ENCODE data around the gene DUSP9. TPM values are rescaled to one million over a fixed set of nuclear protein-coding genes. Genes with fewer than 3 reads are reported as not detected.

Gene DUSP9
- total and polyA plus RNA-seq, 10 of the 15 experiments (the other 5 are each of a cell fraction or from before 2014, with no cell fraction given): 0.10 TPM; not detected in 9

DNA sequence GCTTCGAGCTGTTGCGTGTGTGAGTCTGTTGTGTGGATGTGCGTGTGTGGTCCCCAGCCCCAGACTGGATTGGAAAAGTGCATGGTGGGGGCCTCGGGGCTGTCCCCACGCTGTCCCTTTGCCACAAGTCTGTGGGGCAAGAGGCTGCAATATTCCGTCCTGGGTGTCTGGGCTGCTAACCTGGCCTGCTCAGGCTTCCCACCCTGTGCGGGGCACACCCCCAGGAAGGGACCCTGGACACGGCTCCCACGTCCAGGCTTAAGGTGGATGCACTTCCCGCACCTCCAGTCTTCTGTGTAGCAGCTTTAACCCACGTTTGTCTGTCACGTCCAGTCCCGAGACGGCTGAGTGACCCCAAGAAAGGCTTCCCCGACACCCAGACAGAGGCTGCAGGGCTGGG lies 49.1 kb downstream of the DUSP9 start:
- Histone ChIP-seq H4K20me1 (ENCODE audit: control insufficient read depth, insufficient read depth) (no peaks in the 10 kb centered on the region), H3K4me3 (no peak overlapping the region), H3K4me2 (ENCODE audit: control insufficient read depth, insufficient read depth) (no peak overlapping the region), H3K4me1 (ENCODE audit: control insufficient read depth, insufficient read depth, low read length) (no peaks in the 10 kb centered on the region), H3K27ac (ENCODE audit: control insufficient read depth, insufficient read depth) (no peak overlapping the region), H2AFZ (ENCODE audit: control insufficient read depth, low read depth, low read length) (no peak overlapping the region), H3K9me3 (replicated peaks; ENCODE audit: control insufficient read depth, insufficient read depth, low read length) (no peaks in the 10 kb centered on the region), H3K9ac (ENCODE audit: control insufficient read depth, insufficient read depth, low read length) (no peak overlapping the region), H3K27me3 (replicated peaks in 1 of 2; ENCODE audit: control insufficient read depth in 2 of 2, insufficient read depth in 2 of 2, low read length in 1 of 2) (no peaks in the 10 kb centered on the region), H3K79me2 (ENCODE audit: control insufficient read depth, insufficient read depth, low read length) (no peaks in the 10 kb centered on the region), H3K36me3 (ENCODE audit: control insufficient read depth in 2 of 2, insufficient read depth in 2 of 2, low read length in 1 of 2) (no peaks in the 10 kb centered on the region; a peak in 1 of 4 replicates)
- ATAC-seq (no peak), FAIRE-seq (no peak), DNase-seq (ENCODE audit: low read depth, low spot score) (no peak)
- ChIA-PET SMC1A (ENCODE audit: uncharacterized antibody, unreplicated experiment) (no interaction called here), CTCF (no interaction called here), RAD21 (ENCODE audit: unreplicated experiment) (no interaction called here), POLR2A (no interaction called here)
- intact Hi-C loops (cut with micrococcal nuclease; ENCODE audit: unreplicated experiment): no loop called here
- in situ Hi-C loops (cut with MboI): no loop called here
- TF ChIP-seq ZZZ3 (IDR thresholded peaks at IDR 0.05; ENCODE audit: control insufficient read depth, insufficient read length, low read depth) (no peak), SUPT20H (IDR thresholded peaks at IDR 0.05; ENCODE audit: borderline replicate concordance, control insufficient read depth, low read depth, low read length) (no peak), RAD51 (IDR thresholded peaks at IDR 0.05) (no peak), HDGF (IDR thresholded peaks at IDR 0.05) (no peak), IKZF1 (conservative IDR thresholded peaks at IDR 0.05) (no peak), CBX5 (IDR thresholded peaks at IDR 0.05; ENCODE audit: low read depth) (no peak), ZNF384 (IDR thresholded peaks at IDR 0.05; ENCODE audit: borderline replicate concordance, low read depth, low read length) (no peak), GABPA (IDR thresholded peaks at IDR 0.05; ENCODE audit: low read depth) (no peak), SMAD5 (IDR thresholded peaks at IDR 0.05; ENCODE audit: low read depth) (no peak), CEBPB (IDR thresholded peaks at IDR 0.05; ENCODE audit: borderline replicate concordance in 1 of 2, low read depth in 2 of 2, low read length in 2 of 2) (no peak), BHLHE40 (IDR thresholded peaks at IDR 0.05; ENCODE audit: borderline replicate concordance in 1 of 2, low read depth in 2 of 2, low read length in 1 of 2) (no peak)
- TF ChIP-seq, protein P1, sequence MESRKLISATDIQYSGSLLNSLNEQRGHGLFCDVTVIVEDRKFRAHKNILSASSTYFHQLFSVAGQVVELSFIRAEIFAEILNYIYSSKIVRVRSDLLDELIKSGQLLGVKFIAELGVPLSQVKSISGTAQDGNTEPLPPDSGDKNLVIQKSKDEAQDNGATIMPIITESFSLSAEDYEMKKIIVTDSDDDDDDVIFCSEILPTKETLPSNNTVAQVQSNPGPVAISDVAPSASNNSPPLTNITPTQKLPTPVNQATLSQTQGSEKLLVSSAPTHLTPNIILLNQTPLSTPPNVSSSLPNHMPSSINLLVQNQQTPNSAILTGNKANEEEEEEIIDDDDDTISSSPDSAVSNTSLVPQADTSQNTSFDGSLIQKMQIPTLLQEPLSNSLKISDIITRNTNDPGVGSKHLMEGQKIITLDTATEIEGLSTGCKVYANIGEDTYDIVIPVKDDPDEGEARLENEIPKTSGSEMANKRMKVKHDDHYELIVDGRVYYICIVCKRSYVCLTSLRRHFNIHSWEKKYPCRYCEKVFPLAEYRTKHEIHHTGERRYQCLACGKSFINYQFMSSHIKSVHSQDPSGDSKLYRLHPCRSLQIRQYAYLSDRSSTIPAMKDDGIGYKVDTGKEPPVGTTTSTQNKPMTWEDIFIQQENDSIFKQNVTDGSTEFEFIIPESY (IDR thresholded peaks at IDR 0.05): no peak
- TF ChIP-seq, protein P2, sequence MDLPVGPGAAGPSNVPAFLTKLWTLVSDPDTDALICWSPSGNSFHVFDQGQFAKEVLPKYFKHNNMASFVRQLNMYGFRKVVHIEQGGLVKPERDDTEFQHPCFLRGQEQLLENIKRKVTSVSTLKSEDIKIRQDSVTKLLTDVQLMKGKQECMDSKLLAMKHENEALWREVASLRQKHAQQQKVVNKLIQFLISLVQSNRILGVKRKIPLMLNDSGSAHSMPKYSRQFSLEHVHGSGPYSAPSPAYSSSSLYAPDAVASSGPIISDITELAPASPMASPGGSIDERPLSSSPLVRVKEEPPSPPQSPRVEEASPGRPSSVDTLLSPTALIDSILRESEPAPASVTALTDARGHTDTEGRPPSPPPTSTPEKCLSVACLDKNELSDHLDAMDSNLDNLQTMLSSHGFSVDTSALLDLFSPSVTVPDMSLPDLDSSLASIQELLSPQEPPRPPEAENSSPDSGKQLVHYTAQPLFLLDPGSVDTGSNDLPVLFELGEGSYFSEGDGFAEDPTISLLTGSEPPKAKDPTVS (IDR thresholded peaks at IDR 0.05; ENCODE audit: low read depth, low read length): no peak
- TF ChIP-seq, protein P3, sequence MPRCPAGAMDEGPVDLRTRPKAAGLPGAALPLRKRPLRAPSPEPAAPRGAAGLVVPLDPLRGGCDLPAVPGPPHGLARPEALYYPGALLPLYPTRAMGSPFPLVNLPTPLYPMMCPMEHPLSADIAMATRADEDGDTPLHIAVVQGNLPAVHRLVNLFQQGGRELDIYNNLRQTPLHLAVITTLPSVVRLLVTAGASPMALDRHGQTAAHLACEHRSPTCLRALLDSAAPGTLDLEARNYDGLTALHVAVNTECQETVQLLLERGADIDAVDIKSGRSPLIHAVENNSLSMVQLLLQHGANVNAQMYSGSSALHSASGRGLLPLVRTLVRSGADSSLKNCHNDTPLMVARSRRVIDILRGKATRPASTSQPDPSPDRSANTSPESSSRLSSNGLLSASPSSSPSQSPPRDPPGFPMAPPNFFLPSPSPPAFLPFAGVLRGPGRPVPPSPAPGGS (IDR thresholded peaks at IDR 0.05; ENCODE audit: borderline replicate concordance, insufficient read depth, low read depth, low read length, poor library complexity, severe bottlenecking): no peak
- TF ChIP-seq, protein P4, sequence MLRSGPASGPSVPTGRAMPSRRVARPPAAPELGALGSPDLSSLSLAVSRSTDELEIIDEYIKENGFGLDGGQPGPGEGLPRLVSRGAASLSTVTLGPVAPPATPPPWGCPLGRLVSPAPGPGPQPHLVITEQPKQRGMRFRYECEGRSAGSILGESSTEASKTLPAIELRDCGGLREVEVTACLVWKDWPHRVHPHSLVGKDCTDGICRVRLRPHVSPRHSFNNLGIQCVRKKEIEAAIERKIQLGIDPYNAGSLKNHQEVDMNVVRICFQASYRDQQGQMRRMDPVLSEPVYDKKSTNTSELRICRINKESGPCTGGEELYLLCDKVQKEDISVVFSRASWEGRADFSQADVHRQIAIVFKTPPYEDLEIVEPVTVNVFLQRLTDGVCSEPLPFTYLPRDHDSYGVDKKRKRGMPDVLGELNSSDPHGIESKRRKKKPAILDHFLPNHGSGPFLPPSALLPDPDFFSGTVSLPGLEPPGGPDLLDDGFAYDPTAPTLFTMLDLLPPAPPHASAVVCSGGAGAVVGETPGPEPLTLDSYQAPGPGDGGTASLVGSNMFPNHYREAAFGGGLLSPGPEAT (IDR thresholded peaks at IDR 0.05; ENCODE audit: low read depth): no peak
- TF ChIP-seq, protein P5, sequence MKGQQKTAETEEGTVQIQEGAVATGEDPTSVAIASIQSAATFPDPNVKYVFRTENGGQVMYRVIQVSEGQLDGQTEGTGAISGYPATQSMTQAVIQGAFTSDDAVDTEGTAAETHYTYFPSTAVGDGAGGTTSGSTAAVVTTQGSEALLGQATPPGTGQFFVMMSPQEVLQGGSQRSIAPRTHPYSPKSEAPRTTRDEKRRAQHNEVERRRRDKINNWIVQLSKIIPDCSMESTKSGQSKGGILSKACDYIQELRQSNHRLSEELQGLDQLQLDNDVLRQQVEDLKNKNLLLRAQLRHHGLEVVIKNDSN (IDR thresholded peaks at IDR 0.05; ENCODE audit: borderline replicate concordance, extremely low read length, insufficient read depth, low read depth, low read length): no peak
- TF ChIP-seq, protein P6, sequence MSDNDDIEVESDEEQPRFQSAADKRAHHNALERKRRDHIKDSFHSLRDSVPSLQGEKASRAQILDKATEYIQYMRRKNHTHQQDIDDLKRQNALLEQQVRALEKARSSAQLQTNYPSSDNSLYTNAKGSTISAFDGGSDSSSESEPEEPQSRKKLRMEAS (IDR thresholded peaks at IDR 0.05; ENCODE audit: low read depth, low read length): no peak
- 65% methylated on average over 13 of the region's 15 CpGs for WGBS (ENCODE audit: insufficient coverage, insufficient replicate concordance, low lambda C conversion rate, missing lambda C conversion rate)
- no TSS peak for BruUV-seq (replicated peaks)

All from GM12878 (cell line).